Measurements from ENCODE around the gene HOXD12.

The HOXD12 gene

GRCh38 chr2:176098366-176099158 lies 1.0 kb upstream of the HOXD12 start:
- Histone ChIP-seq H3K79me2 (ENCODE audit: control insufficient read depth, low read length) (no peaks in the 10 kb centered on the region), H3K4me3 (ENCODE audit: low read length) (no peak overlapping the region), H3K9me3 (ENCODE audit: control insufficient read depth, insufficient read depth, low read length) (no peaks in the 10 kb centered on the region), H3K9me2 (replicated peaks; ENCODE audit: control insufficient read depth, low read length) (no peaks in the 10 kb centered on the region), H4K20me1 (ENCODE audit: control insufficient read depth, insufficient read depth, low read depth, low read length) (no peaks in the 10 kb centered on the region), H3F3A (ENCODE audit: control insufficient read depth, insufficient read depth) (no peaks in the 10 kb centered on the region), H3K4me1 (ENCODE audit: control insufficient read depth, low read length) (peaks cover 11% of the 10 kb centered on the region), H3K4me2 (ENCODE audit: low read length) (no peak overlapping the region), H3K36me3 (ENCODE audit: control insufficient read depth, low read length) (no peaks in the 10 kb centered on the region), H3K27ac (ENCODE audit: low read depth, low read length) (no peak overlapping the region), H3K27me3 (ENCODE audit: control insufficient read depth, low read length) (peaks cover 30% of the 10 kb centered on the region)
- no peak for TF ChIP-seq CTCF (IDR thresholded peaks at IDR 0.05; ENCODE audit: low read depth, low read length, poor library complexity, severe bottlenecking)
- TF ChIP-seq EZH2phosphoT487 (IDR thresholded peaks at IDR 0.05; ENCODE audit: borderline replicate concordance, low read length): no peak

GRCh38 chr2:176099159-176099727 lies 352 bp upstream of the HOXD12 start:
- no peaks in the 10 kb centered on the region for H3F3A ChIP-seq (ENCODE audit: control insufficient read depth, insufficient read depth)
- peaks cover 11% of the 10 kb centered on the region for H3K4me1 ChIP-seq (ENCODE audit: control insufficient read depth, low read length)
- H3K4me2 ChIP-seq (ENCODE audit: low read length): no peak overlapping the region
- H4K20me1 ChIP-seq (ENCODE audit: control insufficient read depth, insufficient read depth, low read depth, low read length): no peaks in the 10 kb centered on the region
- no peak overlapping the region for H3K27ac ChIP-seq (ENCODE audit: low read depth, low read length)
- no peaks in the 10 kb centered on the region for H3K9me3 ChIP-seq (ENCODE audit: control insufficient read depth, insufficient read depth, low read length)
- H3K27me3 ChIP-seq (ENCODE audit: control insufficient read depth, low read length): peaks cover 24% of the 10 kb centered on the region
- H3K4me3 ChIP-seq (ENCODE audit: low read length): no peak overlapping the region
- H3K79me2 ChIP-seq (ENCODE audit: control insufficient read depth, low read length): no peaks in the 10 kb centered on the region
- H3K9me2 ChIP-seq (replicated peaks; ENCODE audit: control insufficient read depth, low read length): no peaks in the 10 kb centered on the region
- no peak for TF ChIP-seq EZH2phosphoT487 (IDR thresholded peaks at IDR 0.05; ENCODE audit: borderline replicate concordance, low read length)
- no peak for TF ChIP-seq CTCF (IDR thresholded peaks at IDR 0.05; ENCODE audit: low read depth, low read length, poor library complexity, severe bottlenecking)
- H3K36me3 ChIP-seq (ENCODE audit: control insufficient read depth, low read length): no peaks in the 10 kb centered on the region

GRCh38 chr2:176100547-176101140 lies 1.0 kb downstream of the HOXD12 start:
- TF ChIP-seq CTCF (IDR thresholded peaks at IDR 0.05; ENCODE audit: low read depth, low read length, poor library complexity, severe bottlenecking) (no peak), EZH2phosphoT487 (IDR thresholded peaks at IDR 0.05; ENCODE audit: borderline replicate concordance, low read length) (no peak)
- Histone ChIP-seq H3K9me3 (ENCODE audit: control insufficient read depth, insufficient read depth, low read length) (no peaks in the 10 kb centered on the region), H3K4me2 (ENCODE audit: low read length) (no peak overlapping the region), H3K27me3 (ENCODE audit: control insufficient read depth, low read length) (peaks cover 11% of the 10 kb centered on the region), H3K27ac (ENCODE audit: low read depth, low read length) (no peak overlapping the region), H3F3A (ENCODE audit: control insufficient read depth, insufficient read depth) (no peaks in the 10 kb centered on the region), H3K4me3 (ENCODE audit: low read length) (no peak overlapping the region), H3K4me1 (ENCODE audit: control insufficient read depth, low read length) (peaks cover 11% of the 10 kb centered on the region), H3K79me2 (ENCODE audit: control insufficient read depth, low read length) (no peaks in the 10 kb centered on the region), H3K9me2 (replicated peaks; ENCODE audit: control insufficient read depth, low read length) (no peaks in the 10 kb centered on the region), H4K20me1 (ENCODE audit: control insufficient read depth, insufficient read depth, low read depth, low read length) (no peaks in the 10 kb centered on the region), H3K36me3 (ENCODE audit: control insufficient read depth, low read length) (no peaks in the 10 kb centered on the region)

Data from DOHH2 (cell line).